ENCODE measurements around the gene SIK3.
"Not testable (repeated sequence)": the region's sequence is repeated elsewhere in the genome, so short reads cannot be mapped to it uniquely, and the experiment has no call there.

Gene SIK3

DNA sequence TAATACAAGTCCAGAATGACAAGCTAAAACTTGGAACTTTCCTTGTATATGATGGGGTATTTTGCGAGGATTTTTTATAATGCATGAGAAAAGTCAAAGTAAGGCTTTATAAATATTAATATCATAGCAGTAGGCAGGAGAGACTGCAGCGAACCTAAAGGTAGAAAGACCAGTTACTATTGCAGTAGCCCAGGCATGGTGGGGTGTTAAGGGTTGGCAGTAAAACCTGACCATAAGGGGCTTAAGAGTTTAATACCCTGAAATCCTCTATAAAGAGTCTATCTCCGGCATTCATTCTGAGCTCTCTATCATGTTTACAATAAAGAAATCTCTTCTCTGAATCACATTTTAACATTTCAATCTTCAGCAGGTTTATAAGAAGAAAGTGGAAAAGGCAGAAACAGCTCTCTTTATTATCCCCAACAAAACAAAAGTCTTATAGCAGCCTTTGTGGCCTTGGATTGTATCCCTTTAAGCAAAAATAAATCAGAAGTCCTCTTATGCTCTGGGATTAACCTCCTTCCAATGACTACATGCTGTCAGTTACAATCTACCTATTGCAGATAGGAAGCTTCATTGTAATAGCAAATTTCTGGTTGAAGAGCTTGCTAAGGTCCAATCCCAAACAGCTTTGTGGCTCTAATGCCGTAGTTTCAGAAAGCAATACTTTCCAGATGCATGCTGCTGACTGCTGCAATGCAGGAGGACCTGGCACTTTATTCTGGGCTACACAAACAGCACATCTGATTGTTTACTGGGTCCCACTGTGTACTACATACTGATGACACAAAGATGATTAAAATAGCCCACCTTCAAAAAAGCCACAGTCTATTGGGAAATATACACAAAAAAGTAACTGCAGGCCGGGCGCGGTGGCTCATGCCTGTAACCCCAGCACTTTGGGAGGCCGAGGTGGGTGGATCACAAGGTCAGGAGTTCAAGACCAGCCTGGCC is 45.8 kb downstream of the SIK3 start:
- no peaks in the 10 kb centered on the region for H3K36me3 ChIP-seq (ENCODE audit: control insufficient read depth, insufficient read depth, low read length)
- TF ChIP-seq, protein P1, sequence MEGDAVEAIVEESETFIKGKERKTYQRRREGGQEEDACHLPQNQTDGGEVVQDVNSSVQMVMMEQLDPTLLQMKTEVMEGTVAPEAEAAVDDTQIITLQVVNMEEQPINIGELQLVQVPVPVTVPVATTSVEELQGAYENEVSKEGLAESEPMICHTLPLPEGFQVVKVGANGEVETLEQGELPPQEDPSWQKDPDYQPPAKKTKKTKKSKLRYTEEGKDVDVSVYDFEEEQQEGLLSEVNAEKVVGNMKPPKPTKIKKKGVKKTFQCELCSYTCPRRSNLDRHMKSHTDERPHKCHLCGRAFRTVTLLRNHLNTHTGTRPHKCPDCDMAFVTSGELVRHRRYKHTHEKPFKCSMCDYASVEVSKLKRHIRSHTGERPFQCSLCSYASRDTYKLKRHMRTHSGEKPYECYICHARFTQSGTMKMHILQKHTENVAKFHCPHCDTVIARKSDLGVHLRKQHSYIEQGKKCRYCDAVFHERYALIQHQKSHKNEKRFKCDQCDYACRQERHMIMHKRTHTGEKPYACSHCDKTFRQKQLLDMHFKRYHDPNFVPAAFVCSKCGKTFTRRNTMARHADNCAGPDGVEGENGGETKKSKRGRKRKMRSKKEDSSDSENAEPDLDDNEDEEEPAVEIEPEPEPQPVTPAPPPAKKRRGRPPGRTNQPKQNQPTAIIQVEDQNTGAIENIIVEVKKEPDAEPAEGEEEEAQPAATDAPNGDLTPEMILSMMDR (IDR thresholded peaks at IDR 0.05; ENCODE audit: insufficient read depth, low read length, poor library complexity, severe bottlenecking): no peak
- H3K4me3 ChIP-seq (replicated peaks; ENCODE audit: low read depth, low read length): no peak overlapping the region
- DNase-seq (ENCODE audit: extremely low read depth, insufficient read length): no peak
- no peaks in the 10 kb centered on the region for H3K27me3 ChIP-seq (replicated peaks; ENCODE audit: control insufficient read depth, insufficient read depth, low read length)

DNA sequence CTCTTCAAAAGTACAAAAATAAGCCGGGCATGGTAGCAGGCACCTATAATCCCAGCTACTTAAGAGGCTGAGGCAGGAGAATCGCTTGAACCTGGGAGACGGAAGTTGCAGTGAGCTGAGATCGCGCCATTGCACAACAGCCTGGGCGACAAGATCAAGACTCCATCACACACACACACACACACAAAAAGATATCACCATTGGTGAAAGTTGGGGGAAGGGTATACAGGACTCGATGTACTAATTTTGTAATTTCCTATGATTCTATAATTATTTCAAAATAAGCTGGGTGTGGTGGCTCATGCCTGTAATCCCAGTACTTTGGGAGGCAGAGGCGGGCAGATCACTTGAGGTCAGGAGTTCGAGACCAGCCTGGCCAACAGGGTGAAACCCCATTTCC is 48.1 kb downstream of the SIK3 start:
- H3K36me3 ChIP-seq (ENCODE audit: control insufficient read depth, insufficient read depth, low read length); H3K4me3 ChIP-seq (replicated peaks; ENCODE audit: low read depth, low read length); H3K27me3 ChIP-seq (replicated peaks; ENCODE audit: control insufficient read depth, insufficient read depth, low read length); DNase-seq (ENCODE audit: extremely low read depth, insufficient read length): not testable (repeated sequence)

DNA sequence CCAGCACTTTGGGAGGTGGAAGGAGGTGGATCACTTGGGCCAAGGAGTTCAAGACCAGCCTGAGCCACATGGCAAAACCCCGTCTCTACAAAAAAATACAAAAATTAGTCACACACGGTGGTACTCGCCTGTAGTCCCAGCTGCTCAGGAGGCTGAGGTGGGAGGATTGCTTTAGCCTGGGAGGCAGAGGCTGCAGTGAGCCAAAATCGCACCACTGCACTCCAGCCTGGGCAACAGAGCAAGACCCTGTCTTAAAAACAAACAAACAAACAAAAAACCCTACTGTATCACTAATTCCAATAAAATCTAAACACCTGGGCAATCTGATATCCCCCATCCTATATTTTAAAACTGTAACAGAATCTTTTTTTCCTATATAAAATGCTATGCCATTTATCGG is 51.6 kb downstream of the SIK3 start:
- H3K27me3 ChIP-seq (replicated peaks; ENCODE audit: control insufficient read depth, insufficient read depth, low read length); H3K4me3 ChIP-seq (replicated peaks; ENCODE audit: low read depth, low read length); H3K36me3 ChIP-seq (ENCODE audit: control insufficient read depth, insufficient read depth, low read length); DNase-seq (ENCODE audit: extremely low read depth, insufficient read length): not testable (repeated sequence)

DNA sequence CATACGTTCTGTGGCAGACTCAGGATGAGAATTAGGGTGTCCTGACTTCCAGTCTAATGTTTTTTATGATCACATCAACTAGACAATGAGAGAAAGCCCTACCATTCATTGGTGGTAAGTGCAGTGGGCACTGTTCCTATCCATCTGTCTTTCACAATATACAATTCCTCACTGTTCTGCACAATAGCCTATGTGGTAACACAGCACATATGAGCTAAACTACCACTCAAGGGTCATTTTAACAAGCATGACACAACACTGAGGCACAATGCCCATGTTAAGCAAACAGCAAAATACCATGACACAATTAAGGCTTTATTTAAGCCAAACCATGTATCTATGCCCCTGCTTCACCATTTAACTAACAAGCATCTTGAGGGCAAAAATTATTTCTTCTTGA is 52.3 kb downstream of the SIK3 start:
- Histone ChIP-seq H3K4me3 (replicated peaks; ENCODE audit: low read depth, low read length) (no peak overlapping the region), H3K27me3 (replicated peaks; ENCODE audit: control insufficient read depth, insufficient read depth, low read length) (no peaks in the 10 kb centered on the region), H3K36me3 (ENCODE audit: control insufficient read depth, insufficient read depth, low read length) (no peaks in the 10 kb centered on the region)
- TF ChIP-seq, protein P1 (IDR thresholded peaks at IDR 0.05; ENCODE audit: insufficient read depth, low read length, poor library complexity, severe bottlenecking): no peak
- DNase-seq (ENCODE audit: extremely low read depth, insufficient read length): no peak

DNA sequence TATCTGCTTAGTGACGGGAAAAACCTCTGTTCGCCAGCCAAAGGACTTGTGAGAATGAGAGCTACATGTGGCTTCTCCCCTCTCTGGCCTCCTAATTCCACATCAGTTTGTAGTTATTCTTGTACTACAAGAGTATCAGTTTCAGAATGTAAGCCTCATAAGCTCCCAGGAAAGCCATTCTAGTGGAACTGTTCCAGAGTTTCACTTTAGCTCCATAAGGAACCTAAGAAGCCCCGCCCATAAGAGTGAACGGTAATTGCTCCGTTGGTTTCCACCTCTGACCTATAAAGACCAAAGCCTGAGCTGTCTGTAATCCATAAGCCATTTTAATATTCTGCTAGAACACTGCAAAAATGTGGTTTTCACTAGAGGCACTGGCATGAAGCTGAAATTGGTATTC is 53.0 kb downstream of the SIK3 start:
- DNase-seq (ENCODE audit: extremely low read depth, insufficient read length): no peak
- Histone ChIP-seq H3K4me3 (replicated peaks; ENCODE audit: low read depth, low read length) (no peak overlapping the region), H3K36me3 (ENCODE audit: control insufficient read depth, insufficient read depth, low read length) (no peaks in the 10 kb centered on the region), H3K27me3 (replicated peaks; ENCODE audit: control insufficient read depth, insufficient read depth, low read length) (no peaks in the 10 kb centered on the region)
- TF ChIP-seq, protein P1 (IDR thresholded peaks at IDR 0.05; ENCODE audit: insufficient read depth, low read length, poor library complexity, severe bottlenecking): no peak

DNA sequence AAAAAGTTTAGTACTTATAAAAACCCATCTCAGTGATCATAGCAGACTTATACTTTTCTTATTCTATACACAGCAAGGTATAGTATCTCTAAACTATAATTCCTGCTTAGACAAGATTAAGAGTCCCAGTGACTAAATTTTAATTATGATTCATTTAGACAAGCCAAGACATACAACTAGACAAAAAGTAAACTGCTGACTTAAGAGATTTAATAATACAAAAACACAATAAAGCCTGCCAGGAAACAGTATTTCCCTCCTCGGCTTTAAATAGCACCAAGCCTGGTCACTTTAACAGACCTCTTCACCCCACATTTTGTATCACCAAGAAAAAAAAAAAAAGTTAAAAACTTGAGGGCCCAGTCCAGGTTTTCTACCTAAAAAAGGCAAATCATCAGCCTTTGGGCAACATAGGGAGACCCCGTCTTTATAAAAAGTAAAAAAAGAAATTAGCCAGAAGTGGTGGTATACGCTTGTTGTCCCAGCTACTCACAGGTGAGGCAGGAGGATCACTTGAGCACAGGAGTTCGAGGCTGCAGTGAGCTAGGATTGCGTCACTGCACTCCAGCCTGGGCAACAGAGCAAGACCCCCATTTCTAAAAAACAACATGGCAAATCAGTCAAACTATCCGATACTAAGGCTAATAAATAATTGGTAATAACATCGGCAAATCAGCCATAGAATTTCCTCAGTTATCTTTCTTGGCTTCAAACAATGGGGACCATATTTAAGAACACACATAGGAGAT is 53.8 kb downstream of the SIK3 start:
- H3K4me3 ChIP-seq (replicated peaks; ENCODE audit: low read depth, low read length): no peak overlapping the region

More for the DNA sequence above, 53.8 kb downstream of the SIK3 start:
- no peak for DNase-seq (ENCODE audit: extremely low read depth, insufficient read length)
- H3K27me3 ChIP-seq (replicated peaks; ENCODE audit: control insufficient read depth, insufficient read depth, low read length): no peaks in the 10 kb centered on the region
- TF ChIP-seq, protein P1 (IDR thresholded peaks at IDR 0.05; ENCODE audit: insufficient read depth, low read length, poor library complexity, severe bottlenecking): no peak
- no peaks in the 10 kb centered on the region for H3K36me3 ChIP-seq (ENCODE audit: control insufficient read depth, insufficient read depth, low read length)
